HG03378 (cell line): Measurements from ENCODE around the gene SCNN1G.
"Not testable (repeated sequence)": the region's sequence is repeated elsewhere in the genome, so short reads cannot be mapped to it uniquely, and the experiment has no call there.

Source experiments
- ATAC-seq: cut with Tn5 transposase; IDR thresholded peaks from one replicate; pipeline ENCODE4 v1.9.1; 2021; ENCODE audit warnings: mild to moderate bottlenecking, moderate library complexity; ENCODE audit not compliant: unreplicated experiment

Gene SCNN1G, protein sequence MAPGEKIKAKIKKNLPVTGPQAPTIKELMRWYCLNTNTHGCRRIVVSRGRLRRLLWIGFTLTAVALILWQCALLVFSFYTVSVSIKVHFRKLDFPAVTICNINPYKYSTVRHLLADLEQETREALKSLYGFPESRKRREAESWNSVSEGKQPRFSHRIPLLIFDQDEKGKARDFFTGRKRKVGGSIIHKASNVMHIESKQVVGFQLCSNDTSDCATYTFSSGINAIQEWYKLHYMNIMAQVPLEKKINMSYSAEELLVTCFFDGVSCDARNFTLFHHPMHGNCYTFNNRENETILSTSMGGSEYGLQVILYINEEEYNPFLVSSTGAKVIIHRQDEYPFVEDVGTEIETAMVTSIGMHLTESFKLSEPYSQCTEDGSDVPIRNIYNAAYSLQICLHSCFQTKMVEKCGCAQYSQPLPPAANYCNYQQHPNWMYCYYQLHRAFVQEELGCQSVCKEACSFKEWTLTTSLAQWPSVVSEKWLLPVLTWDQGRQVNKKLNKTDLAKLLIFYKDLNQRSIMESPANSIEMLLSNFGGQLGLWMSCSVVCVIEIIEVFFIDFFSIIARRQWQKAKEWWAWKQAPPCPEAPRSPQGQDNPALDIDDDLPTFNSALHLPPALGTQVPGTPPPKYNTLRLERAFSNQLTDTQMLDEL

GRCh38 chr16:23182679-23183542 is at the start of gene SCNN1G:
Gene SCNN1G, plus strand, starts transcription at chr16:23182745. Its CDS starts 3,527 bp downstream, at chr16:23186272.
- no peak for ATAC-seq

DNA sequence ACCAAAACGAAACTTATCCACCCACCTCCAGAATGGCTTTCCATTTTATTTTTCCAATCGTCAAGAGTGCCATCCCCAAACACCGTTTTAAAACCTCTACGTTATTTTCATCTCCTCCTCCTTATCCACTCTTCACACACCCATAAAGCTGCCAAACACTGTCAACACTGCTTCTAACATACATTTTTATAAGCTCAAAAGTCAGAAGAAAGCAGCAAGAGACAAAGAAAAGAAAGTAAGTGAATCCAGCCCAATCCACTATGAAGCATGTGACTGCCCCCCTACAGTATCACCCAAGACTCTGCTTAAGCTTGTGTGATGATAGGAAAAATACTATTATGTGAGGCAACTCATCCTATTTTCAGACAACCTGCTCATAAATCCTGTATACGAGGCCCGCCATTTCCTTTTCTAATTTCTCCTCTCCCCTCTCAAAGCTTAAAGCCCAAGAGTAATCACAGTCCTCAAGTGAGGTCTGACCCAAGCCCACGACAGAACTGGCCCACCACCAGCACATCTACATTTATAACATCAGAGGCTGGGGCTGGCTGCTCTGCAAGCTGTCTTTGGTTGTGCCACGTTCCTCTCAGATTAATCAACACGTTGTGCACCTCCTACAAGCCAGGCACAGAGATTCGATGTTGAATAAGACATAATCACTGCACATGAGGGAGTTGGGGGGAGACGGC is 49.6 kb upstream of the SCNN1G start:
- no peak for ATAC-seq

- ATAC-seq = no peak
Observed at GRCh38 chr16:23134274-23134673, 48.3 kb upstream of the SCNN1G start.

GRCh38 chr16:23137256-23137655 is 45.3 kb upstream of the SCNN1G start:
- ATAC-seq = no peak

GRCh38 chr16:23137818-23138217 is 44.7 kb upstream of the SCNN1G start:
- no peak for ATAC-seq

GRCh38 chr16:23140107-23140506 is 42.4 kb upstream of the SCNN1G start:
- no peak for ATAC-seq

DNA sequence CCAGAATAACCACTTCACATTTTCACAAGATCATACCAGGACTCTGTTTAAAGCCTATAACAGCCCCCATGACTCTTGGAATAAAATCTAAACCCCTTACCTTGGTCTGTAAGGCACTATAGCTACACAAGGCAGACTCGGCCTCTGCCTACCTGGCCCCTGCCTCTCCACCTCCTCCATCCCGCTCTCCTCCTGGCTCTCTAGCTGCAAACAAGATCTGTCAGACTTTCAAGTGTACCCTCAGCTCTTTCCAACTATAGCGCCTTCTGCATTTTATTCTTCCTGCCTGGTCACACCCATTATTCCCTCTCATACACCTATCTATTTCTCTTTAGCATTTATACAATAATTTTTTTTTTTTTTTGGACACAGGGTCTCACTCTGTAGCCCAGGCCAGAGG is 41.5 kb upstream of the SCNN1G start:
- no peak for ATAC-seq

DNA sequence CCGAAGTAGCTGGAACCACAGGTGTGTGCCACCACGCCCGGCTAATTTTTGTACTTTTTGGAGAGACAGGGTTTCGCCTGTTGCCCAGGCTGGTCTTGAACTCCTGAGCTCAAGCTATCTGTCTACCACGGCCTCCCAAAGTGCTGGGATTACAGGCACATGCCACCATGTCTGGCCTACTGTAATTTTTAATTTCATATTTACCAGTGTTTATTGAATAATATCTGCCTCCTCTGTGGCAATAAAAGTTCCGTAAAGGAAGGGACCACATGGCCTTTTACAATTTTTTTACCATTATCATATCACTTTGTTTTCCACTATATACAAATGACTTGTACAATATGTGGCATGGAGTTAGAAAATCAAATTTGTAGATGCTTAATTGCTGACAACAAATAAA is 41.0 kb upstream of the SCNN1G start:
- ATAC-seq = no peak

- no peak for ATAC-seq
Observed at GRCh38 chr16:23141959-23142740, 40.4 kb upstream of the SCNN1G start.

DNA sequence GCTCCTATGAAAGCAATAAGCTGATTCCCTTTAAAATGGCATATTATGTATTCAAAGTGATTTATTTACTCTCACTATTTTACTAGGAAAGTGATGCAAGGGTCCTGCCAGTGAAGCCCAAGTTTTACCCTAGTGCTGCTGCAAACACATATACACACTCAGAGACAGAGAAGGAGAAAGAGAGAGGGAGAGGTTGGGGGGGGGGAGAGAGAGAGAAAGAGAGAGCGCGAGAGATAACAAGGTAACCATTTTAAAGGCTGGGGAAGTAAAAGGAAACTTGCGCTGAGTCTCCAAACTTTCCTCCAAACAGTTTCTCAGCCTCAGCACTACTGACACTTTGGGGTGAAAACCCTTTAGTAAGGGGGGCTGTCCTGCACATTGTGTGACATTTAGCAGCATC is 39.2 kb upstream of the SCNN1G start:
- ATAC-seq = no peak

- ATAC-seq = not testable (repeated sequence)
Observed at GRCh38 chr16:23144393-23144792, 38.2 kb upstream of the SCNN1G start.

- ATAC-seq = no peak
Observed at GRCh38 chr16:23145186-23145585, 37.4 kb upstream of the SCNN1G start.

- ATAC-seq = no peak
Observed at GRCh38 chr16:23145608-23146007, 36.9 kb upstream of the SCNN1G start.

- ATAC-seq = no peak
Observed at GRCh38 chr16:23146877-23147601, 35.5 kb upstream of the SCNN1G start.

- no peak for ATAC-seq
Observed at GRCh38 chr16:23147666-23148065, 34.9 kb upstream of the SCNN1G start.

DNA sequence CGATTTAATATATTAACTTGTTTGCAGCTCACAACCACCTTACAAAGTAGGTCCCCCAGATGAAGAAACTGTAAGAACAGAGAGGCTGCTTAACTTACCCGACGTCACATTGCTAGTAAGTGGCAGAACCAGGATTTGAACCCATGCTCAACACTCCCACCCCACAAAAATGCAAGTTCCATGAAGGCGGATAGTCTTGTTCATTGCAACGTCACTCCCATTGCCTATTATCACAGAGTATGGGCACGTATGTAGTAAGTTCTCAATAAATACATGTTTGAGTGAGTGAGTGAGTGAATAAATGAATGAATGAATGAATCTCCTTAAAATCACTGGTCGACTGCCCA is 34.4 kb upstream of the SCNN1G start:
- ATAC-seq = no peak

DNA sequence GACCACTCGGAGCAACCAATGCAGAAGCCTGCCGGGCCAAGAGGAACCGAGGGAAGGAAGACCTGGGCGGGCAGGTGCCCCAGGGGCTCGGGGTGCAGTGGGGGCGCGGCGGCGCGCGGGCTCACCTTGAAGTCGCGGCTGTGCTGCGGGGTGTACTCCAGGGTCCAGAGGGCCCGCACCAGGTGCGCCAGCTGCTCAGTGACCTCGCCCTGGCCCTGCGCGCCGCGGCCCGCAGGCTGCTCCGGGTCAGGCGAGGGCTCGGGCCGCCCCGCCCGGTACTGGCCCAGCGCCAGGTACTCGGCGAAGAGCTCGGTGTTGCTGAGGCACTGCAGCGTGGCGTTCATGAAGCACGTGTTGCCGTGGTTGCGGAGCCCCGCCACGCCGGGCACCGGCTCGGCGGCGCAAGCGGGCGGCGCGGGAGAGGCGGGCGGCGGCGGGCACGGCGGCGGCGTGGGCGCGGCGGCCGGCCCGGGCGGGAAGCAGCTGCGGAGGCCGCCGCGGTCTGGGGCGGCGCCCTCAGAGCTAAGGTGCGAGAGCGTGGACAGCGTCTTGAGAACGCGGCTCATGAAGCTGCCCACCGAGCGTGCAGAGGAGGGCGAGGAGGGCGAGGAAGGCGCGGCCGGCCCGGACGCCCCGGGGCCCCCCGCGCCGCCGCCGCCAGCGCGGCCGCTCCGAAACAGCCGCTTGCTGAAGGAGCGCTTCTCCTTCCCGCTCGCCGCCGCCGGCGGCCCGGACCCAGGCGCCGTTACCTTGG is 33.9 kb upstream of the SCNN1G start:
- ATAC-seq = peak; percentile 21

- ATAC-seq = peak; percentile 85
Observed at GRCh38 chr16:23149267-23149992, 33.1 kb upstream of the SCNN1G start, which contains the start of gene USP31. Gene USP31, minus strand, starts transcription at chr16:23149452. Its CDS starts 182 bp downstream, at chr16:23149270.
